CD4-positive, CD25-positive, alpha-beta regulatory T cell (primary cell): ENCODE measurements around the gene CSF2RB. TPM values are rescaled to one million over a fixed set of nuclear protein-coding genes. Genes with fewer than 3 reads are reported as not detected.

ENCODE experiments used
- ATAC-seq, 2 donors: fragments of 150-1000 bp; cut with Tn5 transposase; one replicate each; pipeline ENCODE4 v1.10.0; 2021; ENCODE audit warnings: low read depth in 2 of 2, moderate number of reproducible peaks in 2 of 2, moderate library complexity in 1 of 2
- DNase-seq, 3 donors: peaks; one replicate each; pipeline versions ENCODE4 v3.0.0 to v3.0.0-alpha.2; 2012 to 2022; ENCODE audit warnings: mixed read lengths in 1 of 3
- H3K27ac ChIP-seq: one replicate; pipeline ENCODE4 v1.7.0; 2013; ENCODE audit warnings: mild to moderate bottlenecking, low read length; ENCODE audit not compliant: insufficient read depth, poor library complexity, severe bottlenecking
- H3K27me3 ChIP-seq: one replicate; pipeline ENCODE4 v1.7.0; 2013; ENCODE audit warnings: low read length; ENCODE audit not compliant: control insufficient read depth, insufficient read depth
- H3K36me3 ChIP-seq: one replicate; pipeline ENCODE4 v1.7.0; 2013; ENCODE audit warnings: mild to moderate bottlenecking, low read length, moderate library complexity; ENCODE audit not compliant: control insufficient read depth, insufficient read depth
- H3K4me1 ChIP-seq: 2 replicates; pipeline ENCODE4 v1.7.0; 2013; ENCODE audit warnings: mild to moderate bottlenecking, low read length; ENCODE audit not compliant: insufficient read depth, control insufficient read depth, poor library complexity, severe bottlenecking
- H3K4me3 ChIP-seq: one replicate; pipeline ENCODE4 v1.7.0; 2013; ENCODE audit warnings: low read depth, mild to moderate bottlenecking, low read length, moderate library complexity
- H3K9me3 ChIP-seq, 2 experiments: 1 replicate in 1 of 2; 2 replicates in 1 of 2; pipeline ENCODE4 v1.7.0; 2013; ENCODE audit warnings: low read length in 2 of 2, mild to moderate bottlenecking in 1 of 2, moderate library complexity in 1 of 2; ENCODE audit not compliant: control insufficient read depth in 2 of 2
- H3K27ac Mint-ChIP-seq, 3 donors: one replicate each; pipeline ENCODE4 v1.8.0; 2020 to 2022; ENCODE audit warnings: mild to moderate bottlenecking in 3 of 3, mixed read lengths in 3 of 3, moderate library complexity in 2 of 3
- H3K27me3 Mint-ChIP-seq: one replicate; pipeline ENCODE4 v1.8.0; 2022; ENCODE audit warnings: mild to moderate bottlenecking, mixed read lengths
- H3K36me3 Mint-ChIP-seq: one replicate; pipeline ENCODE4 v1.8.0; 2020; ENCODE audit warnings: mixed read lengths
- H3K4me1 Mint-ChIP-seq, 4 donors: one replicate each; pipeline ENCODE4 v1.8.0; 2020 to 2022; ENCODE audit warnings: mixed read lengths in 4 of 4, mild to moderate bottlenecking in 1 of 4
- H3K4me3 Mint-ChIP-seq, 4 donors: one replicate each; pipeline ENCODE4 v1.8.0; 2020 to 2022; ENCODE audit warnings: mild to moderate bottlenecking in 4 of 4, mixed read lengths in 4 of 4, moderate library complexity in 3 of 4
- H3K9me3 Mint-ChIP-seq, 7 donors: one replicate each; pipeline ENCODE4 v1.8.0; 2020 to 2022; ENCODE audit warnings: mixed read lengths in 7 of 7, mild to moderate bottlenecking in 3 of 7, moderate library complexity in 2 of 7
- polyA plus RNA-seq, 4 donors: library from polyadenylated mRNA; unstranded; fragments of 300-500 nt; fragmentation: Illumina TruSeq; gene quantifications; one replicate each; pipeline ENCODE4 v1.2.3, GENCODE V29; 2021
- total RNA-seq: library from RNA; stranded (reverse); gene quantifications from one replicate; pipeline ENCODE4 v1.2.3, GENCODE V29; 2022

The CSF2RB gene
- total and polyA plus RNA-seq, 5 donors from 2014 or later = 5.7 to 27.0 (median 10.3) TPM

- DNase-seq = no peak
- Mint-ChIP-seq H3K27me3 (peaks cover 10% of the 10 kb centered on the region), H3K4me1 (no peaks in the 10 kb centered on the region), H3K9me3 (no peaks in the 10 kb centered on the region), H3K36me3 (no peaks in the 10 kb centered on the region), H3K4me3 (no peak overlapping the region), H3K27ac (no peak overlapping the region)
- Histone ChIP-seq H3K27ac (no peak overlapping the region), H3K36me3 (no peaks in the 10 kb centered on the region), H3K4me3 (no peak overlapping the region), H3K9me3 (no peaks in the 10 kb centered on the region), H3K27me3 (no peaks in the 10 kb centered on the region), H3K4me1 (no peaks in the 10 kb centered on the region)
- no peak for ATAC-seq
These were observed 58.1 kb downstream of the CSF2RB start for GRCh38 chr22:36971341-36972125.

- H3K27me3 ChIP-seq = no peaks in the 10 kb centered on the region
- no peak overlapping the region for H3K27ac ChIP-seq
- peaks cover 7% of the 10 kb centered on the region for H3K4me1 ChIP-seq
- Mint-ChIP-seq H3K27me3 (peaks cover 13% of the 10 kb centered on the region), H3K36me3 (no peaks in the 10 kb centered on the region), H3K27ac (peak overlapping the region in 2 of 3 donors; percentile 44 to 62), H3K9me3 (no peaks in the 10 kb centered on the region), H3K4me3 (peak overlapping the region; percentile 51 to 94 (median 82)), H3K4me1 (peaks cover 0 to 13% (median 8%) of the 10 kb centered on the region in 4 donors)
- no peak for ATAC-seq
- no peaks in the 10 kb centered on the region for H3K36me3 ChIP-seq
- no peak overlapping the region for H3K4me3 ChIP-seq
- no peak for DNase-seq
- no peaks in the 10 kb centered on the region for H3K9me3 ChIP-seq
These were observed 63.2 kb downstream of the CSF2RB start for GRCh38 chr22:36976606-36977005.

- Mint-ChIP-seq H3K27me3 (peaks cover 9% of the 10 kb centered on the region), H3K9me3 (peaks cover 0 to 1% (median 0%) of the 10 kb centered on the region in 7 donors), H3K4me3 (peak overlapping the region; percentile 87 to 94 (median 91)), H3K27ac (peak overlapping the region; percentile 94 to 98 (median 97)), H3K4me1 (peaks cover 0 to 13% (median 8%) of the 10 kb centered on the region in 4 donors), H3K36me3 (no peaks in the 10 kb centered on the region)
- peak; percentile 83 to 86 for ATAC-seq
- no peaks in the 10 kb centered on the region for H3K36me3 ChIP-seq
- H3K9me3 ChIP-seq = no peaks in the 10 kb centered on the region
- H3K4me1 ChIP-seq = peaks cover 7% of the 10 kb centered on the region
- peak overlapping the region; percentile 74 for H3K27ac ChIP-seq
- peak overlapping the region; percentile 93 for H3K4me3 ChIP-seq
- peak; percentile 53 to 83 (median 69) for DNase-seq
- no peaks in the 10 kb centered on the region for H3K27me3 ChIP-seq
These were observed 64.0 kb downstream of the CSF2RB start for GRCh38 chr22:36977401-36977861.

- peak overlapping the region; percentile 74 for H3K27ac ChIP-seq
- Mint-ChIP-seq H3K27ac (peak overlapping the region; percentile 15 to 98 (median 97)), H3K9me3 (peaks cover 0 to 1% (median 0%) of the 10 kb centered on the region in 7 donors), H3K27me3 (peaks cover 9% of the 10 kb centered on the region), H3K36me3 (no peaks in the 10 kb centered on the region), H3K4me1 (peaks cover 0 to 13% (median 8%) of the 10 kb centered on the region in 4 donors), H3K4me3 (peak overlapping the region; percentile 87 to 94 (median 91))
- H3K4me1 ChIP-seq = peaks cover 7% of the 10 kb centered on the region
- H3K4me3 ChIP-seq = peak overlapping the region; percentile 93
- no peaks in the 10 kb centered on the region for H3K9me3 ChIP-seq
- H3K36me3 ChIP-seq = no peaks in the 10 kb centered on the region
- ATAC-seq (peak; percentile 87 to 91), DNase-seq (peak; percentile 86 to 90 (median 89))
- no peaks in the 10 kb centered on the region for H3K27me3 ChIP-seq
These were observed 64.7 kb downstream of the CSF2RB start for GRCh38 chr22:36977947-36978660.

DNA sequence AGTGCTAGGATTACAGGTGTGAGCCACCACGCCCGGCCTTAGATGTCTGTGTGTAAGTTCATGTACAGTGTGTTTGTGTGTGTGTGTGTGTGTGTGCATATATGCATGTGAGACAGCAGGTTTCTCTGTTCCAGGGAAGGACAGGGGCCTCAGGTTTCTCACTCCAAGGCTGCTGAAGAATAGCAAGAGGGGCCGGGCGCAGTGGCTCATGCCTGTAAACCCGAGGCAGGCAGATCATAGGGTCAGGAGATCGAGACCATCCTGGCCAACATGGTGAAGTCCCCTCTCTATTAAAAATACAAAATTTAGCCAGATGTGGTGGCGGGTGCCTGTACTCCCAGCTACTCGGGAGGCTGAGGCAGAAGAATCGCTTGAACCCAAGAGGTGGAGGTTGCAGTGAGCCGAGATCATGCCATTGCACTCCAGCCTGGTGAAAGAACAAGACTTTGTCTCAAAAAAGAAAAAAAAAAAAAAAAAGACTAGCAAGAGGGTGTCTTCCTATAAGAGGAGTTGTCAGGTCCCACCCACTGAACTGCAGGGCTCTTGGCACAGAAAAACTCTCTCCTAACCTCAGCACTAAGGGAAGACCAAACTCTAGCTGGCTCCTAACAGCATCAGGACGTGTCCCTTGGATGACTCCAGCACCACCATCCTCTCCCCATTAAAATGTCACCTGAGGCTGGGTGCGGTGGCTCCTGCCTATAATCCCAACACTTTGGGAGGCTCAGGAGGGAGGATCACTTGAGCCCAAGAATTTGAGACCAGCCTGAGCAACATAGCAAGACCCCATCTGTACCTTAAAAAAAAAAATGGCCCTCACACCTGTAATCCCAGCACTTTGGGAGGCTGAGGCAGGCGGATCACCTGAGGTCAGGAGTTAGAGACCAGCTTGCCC, 65.8 kb downstream of the CSF2RB start:
- DNase-seq (no peak), ATAC-seq (no peak)
- Histone ChIP-seq H3K27ac (no peak overlapping the region), H3K9me3 (no peaks in the 10 kb centered on the region), H3K27me3 (peaks cover 6% of the 10 kb centered on the region), H3K4me3 (no peak overlapping the region), H3K4me1 (peaks cover 7% of the 10 kb centered on the region), H3K36me3 (no peaks in the 10 kb centered on the region)
- peaks cover 9% of the 10 kb centered on the region for H3K27me3 Mint-ChIP-seq
- H3K4me1 Mint-ChIP-seq = peaks cover 0 to 13% (median 8%) of the 10 kb centered on the region in 4 donors
- H3K9me3 Mint-ChIP-seq = peaks cover 0 to 1% (median 0%) of the 10 kb centered on the region in 7 donors
- no peak overlapping the region for H3K27ac Mint-ChIP-seq
- peak overlapping the region in 1 of 4 donors; percentile 52 for H3K4me3 Mint-ChIP-seq
- H3K36me3 Mint-ChIP-seq = no peaks in the 10 kb centered on the region

DNA sequence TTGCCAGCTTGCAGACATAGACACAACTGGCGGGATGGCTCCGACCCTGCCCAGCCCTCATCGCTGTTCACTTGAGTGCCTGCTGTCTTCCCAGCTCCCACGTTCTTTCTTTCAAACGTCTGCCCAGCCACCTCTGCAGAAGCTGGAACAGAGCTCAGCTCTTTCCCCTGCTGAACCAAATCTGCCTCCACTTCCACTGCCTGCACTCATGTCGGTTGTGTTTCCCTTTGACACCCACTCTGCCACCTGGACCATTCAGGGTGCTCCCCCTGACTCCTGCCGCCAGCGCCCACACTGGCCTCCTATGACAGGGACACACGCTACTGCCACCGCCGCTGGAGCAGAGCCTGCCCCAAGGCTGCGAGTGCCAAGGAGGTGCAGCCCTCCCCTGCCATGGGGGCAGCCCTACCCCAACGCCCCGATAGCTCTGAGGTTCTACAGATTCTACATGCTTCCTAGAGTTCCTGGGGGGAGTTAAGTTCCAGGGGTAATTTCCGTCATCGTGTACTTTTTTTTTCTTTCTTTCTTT, 67.9 kb downstream of the CSF2RB start:
- Histone ChIP-seq H3K27ac (no peak overlapping the region), H3K36me3 (no peaks in the 10 kb centered on the region), H3K4me3 (no peak overlapping the region), H3K27me3 (peaks cover 6% of the 10 kb centered on the region), H3K4me1 (peaks cover 7% of the 10 kb centered on the region), H3K9me3 (peaks cover 9 to 12% of the 10 kb centered on the region in 2 experiments)
- no peak for ATAC-seq
- DNase-seq = no peak
- Mint-ChIP-seq H3K36me3 (no peaks in the 10 kb centered on the region), H3K27me3 (peaks cover 14% of the 10 kb centered on the region), H3K4me1 (peaks cover 0 to 13% (median 8%) of the 10 kb centered on the region in 4 donors), H3K27ac (no peak overlapping the region), H3K9me3 (peaks cover 0 to 13% (median 5%) of the 10 kb centered on the region in 7 donors), H3K4me3 (peak overlapping the region in 2 of 4 donors; percentile 55 to 81)

DNA sequence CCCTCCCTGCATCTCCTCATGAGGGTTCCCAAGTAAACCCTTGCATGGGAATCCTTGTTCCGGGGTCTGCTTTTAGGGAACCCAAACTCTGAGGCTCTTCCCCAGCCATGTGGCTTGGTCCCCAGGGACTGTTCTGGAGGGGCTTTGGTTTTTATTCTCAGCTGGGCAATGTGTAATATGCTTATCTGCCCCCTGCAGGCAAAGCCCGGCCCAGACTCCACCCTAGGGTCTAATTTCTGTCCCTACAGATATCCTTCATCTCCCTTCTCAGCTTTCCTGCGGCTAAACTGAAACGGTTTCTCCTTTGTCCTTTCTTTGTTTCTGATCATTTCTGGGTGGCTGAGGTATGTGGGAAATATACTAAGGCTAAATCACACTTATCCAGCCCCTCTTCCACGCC, 68.7 kb downstream of the CSF2RB start:
- Histone ChIP-seq H3K4me1 (peaks cover 7% of the 10 kb centered on the region), H3K27ac (no peak overlapping the region), H3K4me3 (no peak overlapping the region), H3K9me3 (peaks cover 10 to 15% of the 10 kb centered on the region in 2 experiments), H3K36me3 (no peaks in the 10 kb centered on the region), H3K27me3 (peaks cover 6% of the 10 kb centered on the region)
- H3K27me3 Mint-ChIP-seq = peaks cover 9% of the 10 kb centered on the region
- DNase-seq (no peak), ATAC-seq (no peak)
- H3K4me3 Mint-ChIP-seq = peak overlapping the region in 1 of 4 donors; percentile 68
- no peaks in the 10 kb centered on the region for H3K36me3 Mint-ChIP-seq
- peaks cover 0 to 16% (median 6%) of the 10 kb centered on the region in 7 donors for H3K9me3 Mint-ChIP-seq
- H3K27ac Mint-ChIP-seq = peak overlapping the region in 1 of 3 donors; percentile 29
- H3K4me1 Mint-ChIP-seq = peaks cover 0 to 11% (median 7%) of the 10 kb centered on the region in 4 donors
